ENCODE measurements around the gene SLC29A4.

SLC29A4 gene

DNA sequence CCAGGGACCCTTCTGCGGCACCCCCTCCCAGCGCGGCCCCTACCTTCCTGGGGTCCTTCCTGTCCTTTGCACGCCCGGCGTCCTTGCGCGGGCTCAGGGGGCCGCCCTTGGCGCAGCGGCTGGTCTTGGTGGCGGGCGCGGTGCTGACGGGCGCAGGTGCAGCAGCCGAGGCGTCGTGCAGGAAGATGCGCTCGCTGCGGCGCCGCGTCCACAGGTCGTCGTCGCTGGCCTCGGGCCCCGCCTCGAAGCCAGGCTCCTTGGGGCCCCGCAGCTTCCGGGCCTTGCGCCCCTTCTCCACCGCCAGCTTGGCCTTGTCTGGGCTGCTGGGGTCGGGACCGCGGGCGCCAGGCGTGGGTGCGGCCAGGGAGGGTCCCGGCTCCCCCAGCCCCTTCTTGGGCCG, 49.8 kb downstream of the SLC29A4 start:
- DNase-seq = no peak

DNA sequence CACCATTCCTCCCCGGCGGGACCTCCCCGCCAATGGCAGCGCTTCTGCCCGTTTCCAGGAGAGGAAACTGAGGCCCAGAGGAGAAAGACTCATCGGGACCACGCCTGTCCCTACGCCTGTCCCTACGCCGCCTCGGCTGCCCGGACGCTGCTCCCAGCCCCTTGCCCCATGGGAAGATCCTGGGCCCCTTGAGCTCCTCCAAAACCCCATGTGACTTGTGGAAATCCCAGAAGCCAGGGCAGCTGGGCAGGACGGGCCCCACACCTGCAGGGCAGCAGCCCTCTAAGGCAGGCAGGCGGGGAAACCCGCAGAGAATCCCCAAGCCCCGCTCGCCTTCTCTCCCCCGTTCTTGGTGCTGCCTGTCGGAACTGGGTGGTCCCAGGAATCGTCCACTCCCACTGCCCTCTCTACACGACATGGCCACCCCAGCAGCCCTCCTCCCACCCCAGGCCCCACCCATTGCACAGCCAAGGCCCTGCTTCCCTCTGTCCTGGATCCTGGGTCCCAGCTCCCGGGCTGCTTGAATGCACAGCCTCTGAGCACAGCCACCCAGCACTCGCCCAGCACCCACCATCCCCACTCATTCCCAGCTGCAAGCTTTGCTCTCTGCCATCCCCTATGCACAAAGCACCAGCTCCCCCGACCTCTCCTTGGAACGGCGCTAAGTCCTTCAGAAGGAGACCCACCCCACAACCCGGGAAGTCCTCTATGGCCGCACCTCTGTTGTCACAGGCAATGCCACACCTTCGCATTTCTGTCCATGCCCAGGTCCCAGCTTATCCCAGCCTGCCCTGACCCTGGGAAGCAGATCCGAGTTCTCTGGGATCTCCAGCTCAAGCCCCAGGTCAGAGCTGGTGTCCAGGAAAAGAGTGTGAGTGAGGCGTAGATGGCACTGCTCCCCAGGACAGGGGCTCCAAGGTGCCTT, 50.6 kb downstream of the SLC29A4 start:
- no peak for DNase-seq

DNA sequence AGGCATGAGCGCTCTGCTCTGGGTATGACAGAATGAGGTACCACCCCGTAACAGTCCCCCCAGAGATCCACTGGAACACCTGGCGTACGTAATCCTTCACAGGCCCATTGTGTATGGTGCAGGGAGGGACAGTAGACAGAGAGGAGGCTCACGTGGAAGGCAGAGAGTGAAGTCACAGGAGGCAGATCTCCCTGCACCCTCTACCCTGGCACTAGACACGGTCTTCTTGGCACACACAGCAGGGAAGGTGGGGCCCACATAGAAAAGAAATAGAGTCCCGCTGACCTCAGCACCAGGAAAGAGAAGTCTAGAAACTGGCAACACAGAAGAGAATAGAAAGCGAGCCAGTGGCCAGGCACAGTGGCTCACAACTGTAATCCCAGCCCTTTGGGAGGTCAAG, 51.9 kb downstream of the SLC29A4 start:
- no peak for DNase-seq

DNA sequence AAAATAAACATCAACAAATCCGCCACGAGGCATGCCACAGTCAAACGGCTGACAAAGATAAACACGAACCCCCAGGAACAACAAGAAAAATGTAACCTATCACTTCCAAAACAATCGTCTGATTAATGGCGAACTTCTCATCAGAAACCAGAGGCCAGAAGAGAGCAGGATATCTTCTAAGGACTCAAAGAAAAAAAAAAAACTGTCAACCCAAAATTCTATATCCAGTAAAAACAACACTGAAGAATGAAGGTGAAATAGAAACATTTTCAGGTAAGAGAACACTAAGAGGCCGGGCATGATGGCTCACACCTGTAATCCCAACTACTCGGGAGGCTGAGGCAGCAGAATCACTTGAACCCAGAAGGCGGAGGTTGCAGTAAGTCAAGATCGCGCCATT, 54.3 kb downstream of the SLC29A4 start:
- DNase-seq = no peak

- no peak for DNase-seq
Measured at GRCh38 chr7:5339955-5340354, 57.2 kb downstream of the SLC29A4 start.

DNA sequence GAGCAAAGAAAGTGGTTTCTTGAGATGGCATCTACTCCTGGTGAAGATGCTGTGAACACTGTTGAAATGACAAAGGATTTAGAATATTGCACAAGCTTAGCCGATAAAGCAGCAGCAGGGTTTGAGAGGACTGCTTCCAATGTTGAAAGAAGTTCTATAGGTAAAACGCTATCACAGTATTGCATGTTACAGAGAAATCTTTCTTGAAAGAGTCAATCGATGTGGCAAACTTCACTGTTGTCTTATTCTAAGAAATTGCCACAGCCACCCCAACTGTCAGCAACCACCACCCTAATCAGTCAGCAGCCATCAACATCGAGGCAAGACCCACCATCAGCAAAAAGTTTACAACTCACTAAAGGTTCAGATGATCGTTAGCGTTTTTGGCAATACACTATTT, 59.9 kb downstream of the SLC29A4 start:
- DNase-seq = no peak

DNA sequence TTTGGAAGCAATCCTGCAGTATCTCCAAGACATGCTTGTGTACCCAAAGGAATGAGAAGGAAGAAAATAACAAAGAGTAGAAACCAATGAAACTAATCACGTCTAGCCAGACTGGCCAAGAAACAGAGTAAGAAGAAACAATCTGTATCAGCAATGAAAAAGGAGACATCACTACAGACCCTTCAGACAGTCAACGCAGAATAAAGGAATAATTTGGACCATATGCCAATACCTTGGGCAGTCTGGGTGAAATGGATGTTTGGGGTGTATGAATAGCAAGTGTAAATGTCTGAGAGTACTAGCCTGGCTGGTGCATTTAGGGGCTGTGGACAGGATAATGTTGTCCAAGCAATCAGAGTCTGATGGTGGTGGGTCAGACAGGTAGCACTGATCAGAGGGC, 61.1 kb downstream of the SLC29A4 start:
- DNase-seq = no peak

DNA sequence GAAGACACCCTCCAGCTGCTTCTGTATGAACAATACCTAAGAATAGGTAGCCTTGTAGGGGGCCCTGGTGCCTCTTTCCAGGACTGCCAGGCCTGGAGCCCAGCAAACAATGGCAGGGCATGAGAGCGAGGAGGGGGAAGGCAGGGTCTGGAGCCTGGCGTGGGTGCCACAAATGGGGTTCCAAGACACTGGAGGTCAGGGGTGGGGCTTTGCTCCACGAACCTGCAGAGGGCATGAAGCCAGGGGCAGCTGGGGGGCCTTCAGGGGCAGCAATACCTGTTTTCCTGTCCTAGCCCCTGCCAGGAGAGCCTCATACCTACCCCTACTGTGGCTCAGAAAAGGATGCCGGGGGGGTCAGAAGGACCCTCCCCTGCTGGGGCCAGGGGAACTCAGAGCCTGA, 61.6 kb downstream of the SLC29A4 start:
- no peak for DNase-seq

- DNase-seq = no peak
Measured at GRCh38 chr7:5345171-5345570, 62.4 kb downstream of the SLC29A4 start.

GRCh38 chr7:5345671-5346070, 62.9 kb downstream of the SLC29A4 start:
- no peak for DNase-seq

GRCh38 chr7:5348134-5349004, 65.6 kb downstream of the SLC29A4 start:
- DNase-seq = no peak

DNA sequence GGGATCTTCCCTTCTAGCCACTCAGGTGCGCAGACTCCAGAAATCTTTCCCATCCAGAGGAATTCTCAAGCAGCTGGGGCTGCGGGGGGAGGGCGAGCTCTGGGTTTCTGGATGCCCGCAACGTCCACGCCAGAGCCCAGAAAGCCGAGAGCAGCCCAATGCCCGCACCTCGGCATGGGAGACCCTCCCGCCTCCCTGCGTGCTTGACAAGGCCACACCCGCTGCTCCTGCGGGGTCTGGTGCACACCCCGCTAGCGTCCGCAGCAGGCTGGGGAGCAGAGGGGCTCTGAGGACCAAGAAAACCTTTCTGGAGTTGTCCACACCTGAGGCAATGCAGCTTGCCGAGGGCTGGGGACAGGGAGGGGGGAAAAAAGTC, 66.2 kb downstream of the SLC29A4 start:
- DNase-seq = no peak

DNA sequence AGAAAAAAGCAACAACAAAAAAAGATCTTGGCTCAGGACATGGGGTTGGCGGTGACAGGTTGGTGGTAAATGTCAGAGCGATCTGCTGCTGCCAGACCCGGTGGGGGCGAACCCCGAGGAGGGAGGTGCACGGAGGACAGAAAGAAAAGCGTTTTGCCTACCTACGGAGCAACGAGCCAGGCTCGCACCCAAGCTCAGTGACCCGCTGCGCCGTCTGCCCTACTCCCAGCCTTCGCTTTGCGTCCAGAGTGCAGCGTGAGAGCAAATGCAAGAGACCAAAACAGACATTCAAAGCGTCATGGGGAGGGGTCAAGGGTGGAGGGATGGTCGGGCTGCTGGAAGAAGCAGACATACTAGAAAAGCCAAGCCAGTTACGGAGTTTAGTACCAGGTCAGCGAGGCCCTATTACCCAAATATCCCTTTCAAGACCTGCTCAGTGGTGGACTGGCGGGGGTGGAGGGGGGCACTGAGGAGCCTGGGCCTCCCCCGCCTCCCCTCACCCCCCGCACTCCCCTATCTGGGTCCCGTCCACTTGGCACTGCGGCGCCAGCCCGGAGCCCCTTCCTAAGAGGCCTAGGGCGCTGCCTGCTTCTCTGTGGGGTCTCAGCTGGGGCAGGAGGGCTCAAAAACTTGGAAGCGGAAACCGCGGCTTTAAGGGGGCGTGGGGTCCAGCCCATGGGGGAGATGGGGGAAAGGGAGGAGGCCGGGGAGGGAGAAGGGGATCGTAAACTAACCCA, 66.9 kb downstream of the SLC29A4 start:
- no peak for DNase-seq

GRCh38 chr7:5350174-5350463, 67.4 kb downstream of the SLC29A4 start:
- no peak for DNase-seq

DNA sequence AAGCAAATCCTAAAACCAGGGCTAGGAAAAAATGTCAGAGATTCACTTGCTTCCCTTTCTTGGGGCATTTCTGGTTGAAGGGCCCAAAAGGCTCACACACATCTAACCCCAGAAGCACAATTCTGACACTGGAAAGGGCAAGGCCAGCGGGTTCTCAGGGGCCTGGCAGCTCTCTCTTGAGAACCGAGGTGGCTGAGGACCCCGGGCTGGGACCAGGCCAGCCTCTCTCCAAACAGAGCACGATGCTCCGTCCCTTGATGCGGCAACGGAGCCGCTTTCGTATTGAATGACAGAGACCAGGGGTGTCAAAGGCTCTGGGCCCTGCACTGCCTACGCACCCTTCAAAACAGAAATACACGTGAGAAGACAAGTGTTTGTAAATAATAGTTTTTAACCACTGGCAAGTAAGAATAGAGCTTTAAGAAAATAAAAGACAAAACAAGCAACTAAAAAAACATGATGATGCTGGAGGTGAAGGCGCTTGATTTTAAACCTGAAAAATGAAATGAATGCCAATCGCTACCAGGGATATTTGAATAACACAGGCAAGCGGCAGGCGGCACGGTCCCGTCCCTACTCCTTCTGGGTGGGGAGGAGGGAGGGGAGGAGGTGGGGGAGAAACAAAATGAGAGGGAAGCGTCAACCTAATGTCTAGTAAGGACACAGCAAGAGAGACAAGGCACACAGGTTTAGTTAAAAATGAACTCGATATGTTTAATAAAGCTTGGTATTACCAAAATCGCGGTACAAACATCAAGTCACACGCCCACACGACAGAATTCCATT, 68.0 kb downstream of the SLC29A4 start:
- DNase-seq = no peak

DNA sequence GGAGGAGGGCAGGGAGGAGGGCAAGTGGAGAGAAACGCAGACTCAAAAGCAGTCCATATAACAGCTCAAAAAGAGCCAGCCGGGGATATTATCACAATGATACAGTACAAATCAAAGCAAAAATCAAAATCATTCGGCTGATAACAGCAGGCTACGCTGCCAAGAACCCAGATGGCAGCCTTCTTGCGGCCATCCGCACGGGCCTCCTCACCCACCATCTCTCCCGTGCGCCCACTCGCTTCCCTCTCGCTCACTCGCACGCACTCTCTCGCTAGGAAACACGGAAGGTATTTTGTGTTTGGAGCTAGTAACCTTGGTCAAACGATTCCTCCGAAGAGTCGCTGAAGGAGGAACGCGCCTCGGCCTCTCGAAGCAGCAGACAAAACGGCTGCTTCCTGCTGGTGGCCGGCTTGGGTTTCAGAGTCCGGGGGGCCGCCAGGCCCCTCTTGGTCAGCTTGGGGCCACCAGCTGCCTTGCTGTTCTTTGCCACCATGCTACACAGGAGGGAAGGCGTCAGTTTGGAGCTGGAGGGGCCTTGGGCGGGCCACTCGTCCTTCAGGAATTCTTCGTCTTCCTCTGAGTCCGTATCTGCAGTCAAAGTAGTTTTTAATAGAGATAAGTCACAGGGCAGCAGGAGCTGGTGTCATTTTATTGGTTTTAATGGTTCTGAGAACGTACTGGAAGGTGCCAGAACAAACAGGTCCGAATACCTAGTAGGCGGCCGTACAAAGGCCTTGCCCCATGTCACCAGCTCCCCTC, 68.9 kb downstream of the SLC29A4 start:
- DNase-seq = no peak

- DNase-seq = no peak
Measured at GRCh38 chr7:5352440-5353010, 69.8 kb downstream of the SLC29A4 start.

- no peak for DNase-seq
Measured at GRCh38 chr7:5354460-5355232, 71.9 kb downstream of the SLC29A4 start.
